Activated CD4-positive, alpha-beta T cell treated with anti-CD3 and anti-CD28 coated beads, Interleukin-2, amount 10 ng/mL, durations not matched to agents 7 days and 5 days (primary cell): ENCODE measurements around the gene BAIAP2L2. TPM values are rescaled to one million over a fixed set of nuclear protein-coding genes. Genes with fewer than 3 reads are reported as not detected.

Source experiments
- CTCF ChIA-PET: fragments of 350-600 bp; sonication (Branson Sonifier 250); formaldehyde crosslinking; loops from one replicate; lab custom pipeline; 2021; ENCODE audit warnings: antibody characterized with exemption; lab: Charles Lee
- POLR2A ChIA-PET: fragments of 350-600 bp; sonication (Branson Sonifier 250); formaldehyde crosslinking; loops from one replicate; lab custom pipeline; 2021; ENCODE audit warnings: antibody characterized with exemption; lab: Charles Lee
- DNase-seq: peaks from one replicate; pipeline ENCODE4 v3.0.0-alpha.2; 2020
- H3K27ac Mint-ChIP-seq: one replicate; pipeline ENCODE4 v1.8.0; 2021; ENCODE audit warnings: mild to moderate bottlenecking, moderate library complexity, mixed read lengths
- H3K27me3 Mint-ChIP-seq: one replicate; pipeline ENCODE4 v1.8.0; 2021; ENCODE audit warnings: mixed read lengths
- H3K36me3 Mint-ChIP-seq: one replicate; pipeline ENCODE4 v1.8.0; 2021; ENCODE audit warnings: low read depth, mixed read lengths
- H3K4me1 Mint-ChIP-seq: one replicate; pipeline ENCODE4 v1.8.0; 2021; ENCODE audit warnings: mixed read lengths
- H3K4me3 Mint-ChIP-seq: one replicate; pipeline ENCODE4 v1.8.0; 2021; ENCODE audit warnings: mild to moderate bottlenecking, moderate library complexity, mixed read lengths
- H3K9me3 Mint-ChIP-seq: one replicate; pipeline ENCODE4 v1.8.0; 2021; ENCODE audit warnings: mixed read lengths
- total RNA-seq, 2 experiments: library from RNA; stranded (reverse); gene quantifications; one replicate each; pipeline ENCODE4 v1.2.3, GENCODE V29; 2021

BAIAP2L2 gene
- total RNA-seq, 2 experiments from 2014 or later = 0.50 to 0.55 TPM

GRCh38 chr22:38089474-38089851 is 21.0 kb downstream of the BAIAP2L2 start:
- no peaks in the 10 kb centered on the region for H3K36me3 Mint-ChIP-seq
- POLR2A ChIA-PET = no interaction called here
- CTCF ChIA-PET = interaction anchor here (0.8 kb wide), 1 partner anchor 10 kb away, joined by 3 read pairs; no protein-coding TSS in a partner anchor
- peaks cover 4% of the 10 kb centered on the region for H3K4me1 Mint-ChIP-seq
- H3K27ac Mint-ChIP-seq = no peak overlapping the region
- DNase-seq = no peak
- peaks cover 10% of the 10 kb centered on the region for H3K27me3 Mint-ChIP-seq
- H3K9me3 Mint-ChIP-seq = no peaks in the 10 kb centered on the region
- no peak overlapping the region for H3K4me3 Mint-ChIP-seq

GRCh38 chr22:38088629-38089473 is 21.6 kb downstream of the BAIAP2L2 start:
- Mint-ChIP-seq H3K4me1 (peaks cover 4% of the 10 kb centered on the region), H3K27me3 (peaks cover 10% of the 10 kb centered on the region), H3K27ac (no peak overlapping the region), H3K4me3 (no peak overlapping the region), H3K36me3 (no peaks in the 10 kb centered on the region), H3K9me3 (no peaks in the 10 kb centered on the region)
- ChIA-PET POLR2A (interaction anchor here (0.5 kb wide), 1 partner anchor 56 kb away, joined by 3 read pairs; no protein-coding TSS in a partner anchor), CTCF (interaction anchor here (0.7 to 0.8 kb wide), 2 partner anchors 10 to 611 kb away, joined by 3 read pairs; no protein-coding TSS in a partner anchor)
- no peak for DNase-seq

- peaks cover 16% of the 10 kb centered on the region for H3K27me3 Mint-ChIP-seq
- H3K4me3 Mint-ChIP-seq = no peak overlapping the region
- H3K36me3 Mint-ChIP-seq = no peaks in the 10 kb centered on the region
- DNase-seq = no peak
- peaks cover 4% of the 10 kb centered on the region for H3K4me1 Mint-ChIP-seq
- ChIA-PET POLR2A (no interaction called here), CTCF (interaction anchor here (1.5 kb wide), 1 partner anchor 35 kb away, joined by 5 read pairs; no protein-coding TSS in a partner anchor)
- H3K9me3 Mint-ChIP-seq = no peaks in the 10 kb centered on the region
- no peak overlapping the region for H3K27ac Mint-ChIP-seq
Observed at GRCh38 chr22:38087855-38088254, 22.6 kb downstream of the BAIAP2L2 start.

GRCh38 chr22:38086942-38087341 is 23.5 kb downstream of the BAIAP2L2 start:
- CTCF ChIA-PET = interaction anchor here (1.5 kb wide), 1 partner anchor 35 kb away, joined by 5 read pairs; no protein-coding TSS in a partner anchor
- H3K4me3 Mint-ChIP-seq = no peak overlapping the region

GRCh38 chr22:38086001-38086845 is 24.3 kb downstream of the BAIAP2L2 start:
- ChIA-PET CTCF (interaction anchor here (1.5 kb wide), 1 partner anchor 34 kb away, joined by 5 read pairs; no protein-coding TSS in a partner anchor), POLR2A (no interaction called here)
- no peaks in the 10 kb centered on the region for H3K36me3 Mint-ChIP-seq
- no peak for DNase-seq
- H3K27ac Mint-ChIP-seq = no peak overlapping the region
- peaks cover 4% of the 10 kb centered on the region for H3K4me1 Mint-ChIP-seq
- peaks cover 22% of the 10 kb centered on the region for H3K27me3 Mint-ChIP-seq
- no peak overlapping the region for H3K4me3 Mint-ChIP-seq
- H3K9me3 Mint-ChIP-seq = no peaks in the 10 kb centered on the region

More at GRCh38 chr22:38086942-38087341, 23.5 kb downstream of the BAIAP2L2 start:
- POLR2A ChIA-PET = no interaction called here
- Mint-ChIP-seq H3K9me3 (no peaks in the 10 kb centered on the region), H3K36me3 (no peaks in the 10 kb centered on the region), H3K27ac (no peak overlapping the region), H3K4me1 (peaks cover 4% of the 10 kb centered on the region), H3K27me3 (peaks cover 18% of the 10 kb centered on the region)
- no peak for DNase-seq

- ChIA-PET CTCF (interaction anchor here (0.8 kb wide), 1 partner anchor 25 kb away, joined by 4 read pairs; no protein-coding TSS in a partner anchor), POLR2A (no interaction called here)
- Mint-ChIP-seq H3K27ac (no peak overlapping the region), H3K27me3 (peaks cover 19% of the 10 kb centered on the region), H3K36me3 (no peaks in the 10 kb centered on the region), H3K4me3 (no peak overlapping the region), H3K4me1 (peaks cover 4% of the 10 kb centered on the region), H3K9me3 (no peaks in the 10 kb centered on the region)
- no peak for DNase-seq
Observed at GRCh38 chr22:38085501-38085900, 25.0 kb downstream of the BAIAP2L2 start.

GRCh38 chr22:38085056-38085455 is 25.4 kb downstream of the BAIAP2L2 start:
- H3K9me3 Mint-ChIP-seq = no peaks in the 10 kb centered on the region
- H3K4me1 Mint-ChIP-seq = peaks cover 4% of the 10 kb centered on the region
- H3K4me3 Mint-ChIP-seq = no peak overlapping the region
- POLR2A ChIA-PET = no interaction called here
- H3K36me3 Mint-ChIP-seq = no peaks in the 10 kb centered on the region
- no peak overlapping the region for H3K27ac Mint-ChIP-seq
- peaks cover 19% of the 10 kb centered on the region for H3K27me3 Mint-ChIP-seq
- no peak for DNase-seq
- CTCF ChIA-PET = interaction anchor here (0.6 to 0.8 kb wide), 2 partner anchors 25 to 316 kb away, joined by 4 read pairs; no protein-coding TSS in a partner anchor

- Mint-ChIP-seq H3K27me3 (peaks cover 24% of the 10 kb centered on the region), H3K4me1 (peaks cover 2% of the 10 kb centered on the region), H3K9me3 (no peaks in the 10 kb centered on the region), H3K36me3 (no peaks in the 10 kb centered on the region), H3K4me3 (no peak within 1 kb of the TSS), H3K27ac (no peak within 1 kb of the TSS)
- POLR2A ChIA-PET = no interaction called here
- no peak for DNase-seq
- CTCF ChIA-PET = interaction anchor here (1.0 kb wide), 1 partner anchor 15 kb away, joined by 3 read pairs; no protein-coding TSS in a partner anchor
Observed at GRCh38 chr22:38083931-38084631, 26.4 kb downstream of the BAIAP2L2 start, which contains the start of gene SLC16A8. TSS of gene SLC16A8 (minus strand) at chr22:38084184. CDS start at chr22:38082873, 1,311 bp downstream.

- DNase-seq = no peak
- ChIA-PET CTCF (no interaction called here), POLR2A (no interaction called here)
- H3K36me3 Mint-ChIP-seq = no peaks in the 10 kb centered on the region
- no peak overlapping the region for H3K27ac Mint-ChIP-seq
- peaks cover 24% of the 10 kb centered on the region for H3K27me3 Mint-ChIP-seq
- H3K4me3 Mint-ChIP-seq = no peak overlapping the region
- H3K9me3 Mint-ChIP-seq = no peaks in the 10 kb centered on the region
- H3K4me1 Mint-ChIP-seq = peaks cover 2% of the 10 kb centered on the region
Observed at GRCh38 chr22:38082986-38083710, 27.3 kb downstream of the BAIAP2L2 start.

- POLR2A ChIA-PET = no interaction called here
- CTCF ChIA-PET = no interaction called here
- Mint-ChIP-seq H3K9me3 (no peaks in the 10 kb centered on the region), H3K4me1 (no peaks in the 10 kb centered on the region), H3K27me3 (peaks cover 22% of the 10 kb centered on the region), H3K27ac (no peak overlapping the region), H3K4me3 (no peak overlapping the region), H3K36me3 (no peaks in the 10 kb centered on the region)
- no peak for DNase-seq
Observed at GRCh38 chr22:38081941-38082828, 28.3 kb downstream of the BAIAP2L2 start.

- H3K27me3 Mint-ChIP-seq = peaks cover 22% of the 10 kb centered on the region
- H3K9me3 Mint-ChIP-seq = no peaks in the 10 kb centered on the region
- no peak for DNase-seq
- CTCF ChIA-PET = no interaction called here
- H3K36me3 Mint-ChIP-seq = no peaks in the 10 kb centered on the region
- no peaks in the 10 kb centered on the region for H3K4me1 Mint-ChIP-seq
- H3K27ac Mint-ChIP-seq = no peak overlapping the region
- POLR2A ChIA-PET = no interaction called here
- no peak overlapping the region for H3K4me3 Mint-ChIP-seq
Observed at GRCh38 chr22:38081636-38081940, 28.9 kb downstream of the BAIAP2L2 start.
